SIG-M5 treated with dmso at 0.1 percent for 504 hours (cell line): ENCODE measurements around the gene NFATC1.

Experiments used
- DNase-seq: peaks from one replicate; lab custom pipeline; 2025; ENCODE audit not compliant: unreplicated experiment; lab: John Stamatoyannopoulos, UW

The NFATC1 gene

DNA sequence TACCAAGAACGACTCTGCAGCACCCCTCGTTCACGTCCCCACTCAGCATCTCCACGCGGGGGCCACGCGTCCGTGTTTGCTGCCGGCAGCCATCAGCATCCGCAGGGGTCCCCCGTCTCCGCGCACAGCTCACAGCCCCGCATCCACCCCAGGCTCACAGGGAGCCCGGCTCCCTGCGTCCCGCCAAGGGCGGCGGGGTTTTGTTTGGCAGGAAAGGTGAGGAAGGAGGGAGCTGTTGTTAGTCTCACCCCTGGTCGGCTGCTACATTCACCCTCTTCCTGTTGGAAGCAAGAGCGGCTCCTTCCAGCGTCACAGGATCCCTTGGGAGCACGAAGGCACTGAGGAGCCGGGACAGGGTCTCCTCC lies 152.9 kb downstream of the NFATC1 start:
- no peak for DNase-seq

- no peak for DNase-seq
Measured at GRCh38 chr18:79548986-79549637, 153.4 kb downstream of the NFATC1 start.

GRCh38 chr18:79549638-79550000 lies 153.9 kb downstream of the NFATC1 start:
- no peak for DNase-seq

- no peak for DNase-seq
Measured at GRCh38 chr18:79552140-79552631, 156.5 kb downstream of the NFATC1 start.

GRCh38 chr18:79552696-79553095 lies 157.0 kb downstream of the NFATC1 start:
- DNase-seq, result no peak

GRCh38 chr18:79553154-79553553 lies 157.4 kb downstream of the NFATC1 start:
- no peak for DNase-seq

DNA sequence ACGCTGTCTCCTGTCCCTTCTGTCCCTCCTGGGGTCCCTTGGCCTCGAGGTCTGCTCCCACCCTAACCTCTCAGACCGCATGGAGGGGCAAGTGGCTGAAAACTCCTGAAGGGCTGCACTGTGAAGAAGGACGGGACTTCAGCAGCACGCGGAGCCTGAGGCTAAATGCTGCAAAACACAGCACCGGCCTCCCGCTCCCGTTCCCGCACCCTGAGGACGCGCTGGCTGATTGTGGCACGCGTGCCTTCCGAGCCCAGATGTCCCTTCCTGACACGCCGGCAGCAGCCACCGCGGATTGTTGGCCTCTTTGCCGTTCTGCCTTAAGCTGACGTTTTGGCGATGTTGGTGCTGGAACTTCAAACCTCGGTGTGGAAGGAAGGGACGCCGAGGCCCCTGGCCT lies 158.0 kb downstream of the NFATC1 start:
- no peak for DNase-seq

- no peak for DNase-seq
Measured at GRCh38 chr18:79554321-79554720, 158.6 kb downstream of the NFATC1 start.

- no peak for DNase-seq
Measured at GRCh38 chr18:79554945-79555645, 159.4 kb downstream of the NFATC1 start.

DNA sequence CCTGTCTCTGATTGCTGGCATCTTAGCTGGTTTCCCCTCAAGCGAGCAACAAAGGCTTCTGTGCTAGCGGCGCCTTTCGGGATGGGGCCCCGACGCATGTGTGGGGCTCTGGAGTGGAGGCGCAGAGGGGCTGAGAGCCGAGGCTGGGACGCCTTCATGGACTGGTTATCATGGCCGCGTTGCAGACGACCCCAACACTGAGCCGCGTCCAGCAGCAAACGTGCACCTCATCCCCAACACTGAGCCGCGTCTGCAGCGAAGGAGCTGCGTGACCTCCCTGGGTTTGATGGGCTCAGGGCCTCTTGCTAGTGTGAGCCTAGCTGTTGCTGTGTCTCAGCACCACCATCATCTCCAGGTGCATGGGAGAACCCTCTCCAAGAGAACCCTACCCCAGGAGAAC lies 160.2 kb downstream of the NFATC1 start:
- DNase-seq, result no peak

- no peak for DNase-seq
Measured at GRCh38 chr18:79556829-79557585, 161.3 kb downstream of the NFATC1 start.

DNA sequence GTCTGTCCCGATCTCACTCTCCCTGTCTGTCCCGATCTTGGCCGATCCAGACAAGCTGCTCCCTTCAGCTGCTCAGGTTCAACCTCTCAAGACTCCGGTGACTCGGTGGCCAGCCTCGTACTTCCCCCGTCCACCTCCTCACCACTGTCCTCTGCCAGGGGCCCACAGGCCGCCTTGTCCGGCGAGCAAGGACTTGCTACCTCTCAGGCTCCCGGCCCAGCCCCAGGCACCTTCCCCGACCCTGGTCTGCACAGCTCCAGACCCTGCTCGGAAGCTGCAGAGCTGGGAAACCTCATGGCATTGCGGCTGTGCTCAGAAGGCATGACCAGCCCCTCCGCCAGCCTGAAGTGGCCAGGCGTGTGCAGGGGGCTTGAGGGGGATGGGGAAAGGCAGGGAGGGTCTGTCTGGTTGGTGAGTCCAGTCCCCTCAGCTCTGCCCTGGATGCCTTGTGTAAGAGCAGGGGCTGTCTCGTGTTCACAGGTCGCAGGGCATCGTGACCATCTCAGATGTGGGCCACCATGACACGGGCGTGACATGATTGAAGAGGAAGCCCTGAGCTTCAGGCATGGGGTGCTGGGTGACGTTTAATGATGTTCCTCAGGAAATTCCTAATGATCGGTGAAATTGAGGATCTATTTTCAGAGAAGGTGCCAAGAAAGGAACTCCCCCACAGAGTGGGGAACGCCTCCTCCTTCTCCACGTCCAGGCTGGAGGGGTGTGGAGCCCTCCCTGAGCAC lies 162.6 kb downstream of the NFATC1 start:
- DNase-seq, result no peak

- DNase-seq, result no peak
Measured at GRCh38 chr18:79558933-79559416, 163.2 kb downstream of the NFATC1 start.

DNA sequence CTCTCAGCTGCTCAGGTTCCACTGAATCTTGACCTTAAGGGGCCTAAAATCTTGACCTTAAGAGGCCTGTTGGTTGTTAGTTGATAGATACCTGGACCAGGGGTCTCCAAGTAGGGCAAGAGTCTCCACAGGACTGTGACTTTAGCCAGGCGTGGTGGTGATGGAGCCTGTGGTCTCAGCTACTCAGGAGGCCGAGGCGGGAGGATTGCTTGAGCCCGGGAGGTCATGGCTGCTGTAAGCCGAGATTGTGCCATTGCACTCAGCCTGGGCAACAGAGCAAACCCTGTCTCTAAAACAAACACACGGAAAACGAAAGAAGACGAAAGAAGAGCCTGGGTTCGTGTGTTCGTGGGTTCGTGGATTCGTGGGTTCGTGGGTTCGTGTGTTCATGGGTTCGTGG lies 163.7 kb downstream of the NFATC1 start:
- no peak for DNase-seq

GRCh38 chr18:79560042-79560860 lies 164.5 kb downstream of the NFATC1 start:
- DNase-seq, result no peak

GRCh38 chr18:79560861-79561210 lies 165.1 kb downstream of the NFATC1 start:
- no peak for DNase-seq

DNA sequence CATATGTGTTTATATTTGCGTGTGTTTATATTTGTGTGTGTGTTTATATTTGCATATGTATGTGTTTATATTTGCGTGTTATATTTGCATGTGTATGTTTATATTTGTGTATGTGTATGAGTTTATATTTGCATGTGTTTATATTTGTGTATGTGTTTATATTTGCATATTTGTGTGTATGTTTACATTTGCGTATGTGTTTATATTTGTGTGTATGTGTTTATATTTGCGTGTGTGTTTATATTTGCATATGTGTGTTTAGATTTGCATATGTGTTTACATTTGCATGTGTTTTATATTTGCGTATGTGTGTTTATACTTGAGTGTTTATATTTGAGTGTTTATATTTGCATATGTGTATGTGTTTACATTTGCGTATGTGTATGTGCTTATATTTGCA lies 168.2 kb downstream of the NFATC1 start:
- no peak for DNase-seq

- no peak for DNase-seq
Measured at GRCh38 chr18:79564441-79564840, 168.7 kb downstream of the NFATC1 start.

GRCh38 chr18:79566771-79567431 lies 171.2 kb downstream of the NFATC1 start:
- DNase-seq, result no peak
